ENCODE results near the gene DCTPP1. TPM values are rescaled to one million over a fixed set of nuclear protein-coding genes. Genes with fewer than 3 reads are reported as not detected.

DCTPP1 gene
- total and polyA plus RNA-seq, 2 of the 13 experiments (the other 11 are each of a cell fraction or from before 2014, with no cell fraction given), result 54.8 to 74.4 TPM

DNA sequence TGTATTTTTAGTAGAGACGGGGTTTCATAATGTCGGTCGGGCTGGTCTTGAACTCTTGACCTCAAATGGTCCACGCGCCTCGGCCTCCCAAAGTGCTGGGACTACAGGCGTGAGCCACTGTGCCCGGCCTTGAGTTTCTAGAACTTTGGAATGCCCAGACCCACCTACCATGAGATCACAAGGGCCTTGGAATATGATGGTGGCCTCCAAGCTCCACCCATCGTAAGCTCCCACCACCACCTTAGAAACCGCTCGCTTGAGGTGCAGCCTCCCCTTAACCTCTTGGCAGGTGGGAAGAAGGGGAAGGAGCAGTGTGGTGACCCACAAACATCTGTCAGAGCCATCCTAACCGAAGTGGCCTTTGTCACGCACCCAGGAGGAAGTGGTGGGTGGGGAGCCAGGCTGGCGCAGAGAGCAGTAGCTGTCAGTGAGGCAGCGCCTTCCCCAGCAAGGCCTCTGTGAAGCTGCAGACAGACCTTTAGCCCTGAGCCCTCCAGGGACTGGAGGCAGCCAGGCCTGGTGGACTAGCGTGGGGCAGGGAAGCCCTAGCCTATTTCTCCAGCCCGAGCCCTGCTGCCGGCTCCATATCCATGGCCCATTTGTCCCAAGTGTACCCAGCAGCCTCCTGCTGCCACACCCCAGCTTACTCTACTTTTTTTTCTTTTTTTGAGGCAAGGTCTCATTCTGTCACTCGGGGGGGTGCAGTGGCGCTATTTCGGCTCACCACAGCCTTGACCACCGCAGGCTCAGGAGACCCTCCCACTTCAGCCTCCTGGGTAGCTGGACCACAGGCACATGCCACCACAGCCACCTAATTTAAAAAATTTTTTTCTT lies 28.9 kb upstream of the DCTPP1 start (continued):
- TF ChIP-seq, protein P1, sequence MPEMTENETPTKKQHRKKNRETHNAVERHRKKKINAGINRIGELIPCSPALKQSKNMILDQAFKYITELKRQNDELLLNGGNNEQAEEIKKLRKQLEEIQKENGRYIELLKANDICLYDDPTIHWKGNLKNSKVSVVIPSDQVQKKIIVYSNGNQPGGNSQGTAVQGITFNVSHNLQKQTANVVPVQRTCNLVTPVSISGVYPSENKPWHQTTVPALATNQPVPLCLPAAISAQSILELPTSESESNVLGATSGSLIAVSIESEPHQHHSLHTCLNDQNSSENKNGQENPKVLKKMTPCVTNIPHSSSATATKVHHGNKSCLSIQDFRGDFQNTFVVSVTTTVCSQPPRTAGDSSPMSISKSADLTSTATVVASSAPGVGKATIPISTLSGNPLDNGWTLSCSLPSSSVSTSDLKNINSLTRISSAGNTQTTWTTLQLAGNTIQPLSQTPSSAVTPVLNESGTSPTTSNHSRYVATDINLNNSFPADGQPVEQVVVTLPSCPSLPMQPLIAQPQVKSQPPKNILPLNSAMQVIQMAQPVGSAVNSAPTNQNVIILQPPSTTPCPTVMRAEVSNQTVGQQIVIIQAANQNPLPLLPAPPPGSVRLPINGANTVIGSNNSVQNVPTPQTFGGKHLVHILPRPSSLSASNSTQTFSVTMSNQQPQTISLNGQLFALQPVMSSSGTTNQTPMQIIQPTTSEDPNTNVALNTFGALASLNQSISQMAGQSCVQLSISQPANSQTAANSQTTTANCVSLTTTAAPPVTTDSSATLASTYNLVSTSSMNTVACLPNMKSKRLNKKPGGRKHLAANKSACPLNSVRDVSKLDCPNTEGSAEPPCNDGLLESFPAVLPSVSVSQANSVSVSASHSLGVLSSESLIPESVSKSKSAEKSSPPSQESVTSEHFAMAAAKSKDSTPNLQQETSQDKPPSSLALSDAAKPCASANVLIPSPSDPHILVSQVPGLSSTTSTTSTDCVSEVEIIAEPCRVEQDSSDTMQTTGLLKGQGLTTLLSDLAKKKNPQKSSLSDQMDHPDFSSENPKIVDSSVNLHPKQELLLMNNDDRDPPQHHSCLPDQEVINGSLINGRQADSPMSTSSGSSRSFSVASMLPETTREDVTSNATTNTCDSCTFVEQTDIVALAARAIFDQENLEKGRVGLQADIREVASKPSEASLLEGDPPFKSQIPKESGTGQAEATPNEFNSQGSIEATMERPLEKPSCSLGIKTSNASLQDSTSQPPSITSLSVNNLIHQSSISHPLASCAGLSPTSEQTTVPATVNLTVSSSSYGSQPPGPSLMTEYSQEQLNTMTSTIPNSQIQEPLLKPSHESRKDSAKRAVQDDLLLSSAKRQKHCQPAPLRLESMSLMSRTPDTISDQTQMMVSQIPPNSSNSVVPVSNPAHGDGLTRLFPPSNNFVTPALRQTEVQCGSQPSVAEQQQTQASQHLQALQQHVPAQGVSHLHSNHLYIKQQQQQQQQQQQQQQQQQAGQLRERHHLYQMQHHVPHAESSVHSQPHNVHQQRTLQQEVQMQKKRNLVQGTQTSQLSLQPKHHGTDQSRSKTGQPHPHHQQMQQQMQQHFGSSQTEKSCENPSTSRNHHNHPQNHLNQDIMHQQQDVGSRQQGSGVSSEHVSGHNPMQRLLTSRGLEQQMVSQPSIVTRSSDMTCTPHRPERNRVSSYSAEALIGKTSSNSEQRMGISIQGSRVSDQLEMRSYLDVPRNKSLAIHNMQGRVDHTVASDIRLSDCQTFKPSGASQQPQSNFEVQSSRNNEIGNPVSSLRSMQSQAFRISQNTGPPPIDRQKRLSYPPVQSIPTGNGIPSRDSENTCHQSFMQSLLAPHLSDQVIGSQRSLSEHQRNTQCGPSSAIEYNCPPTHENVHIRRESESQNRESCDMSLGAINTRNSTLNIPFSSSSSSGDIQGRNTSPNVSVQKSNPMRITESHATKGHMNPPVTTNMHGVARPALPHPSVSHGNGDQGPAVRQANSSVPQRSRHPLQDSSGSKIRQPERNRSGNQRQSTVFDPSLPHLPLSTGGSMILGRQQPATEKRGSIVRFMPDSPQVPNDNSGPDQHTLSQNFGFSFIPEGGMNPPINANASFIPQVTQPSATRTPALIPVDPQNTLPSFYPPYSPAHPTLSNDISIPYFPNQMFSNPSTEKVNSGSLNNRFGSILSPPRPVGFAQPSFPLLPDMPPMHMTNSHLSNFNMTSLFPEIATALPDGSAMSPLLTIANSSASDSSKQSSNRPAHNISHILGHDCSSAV (CRISPR knock-in tag; IDR thresholded peaks at IDR 0.05; ENCODE audit: borderline replicate concordance), result no peak
- TF ChIP-seq, protein P2, sequence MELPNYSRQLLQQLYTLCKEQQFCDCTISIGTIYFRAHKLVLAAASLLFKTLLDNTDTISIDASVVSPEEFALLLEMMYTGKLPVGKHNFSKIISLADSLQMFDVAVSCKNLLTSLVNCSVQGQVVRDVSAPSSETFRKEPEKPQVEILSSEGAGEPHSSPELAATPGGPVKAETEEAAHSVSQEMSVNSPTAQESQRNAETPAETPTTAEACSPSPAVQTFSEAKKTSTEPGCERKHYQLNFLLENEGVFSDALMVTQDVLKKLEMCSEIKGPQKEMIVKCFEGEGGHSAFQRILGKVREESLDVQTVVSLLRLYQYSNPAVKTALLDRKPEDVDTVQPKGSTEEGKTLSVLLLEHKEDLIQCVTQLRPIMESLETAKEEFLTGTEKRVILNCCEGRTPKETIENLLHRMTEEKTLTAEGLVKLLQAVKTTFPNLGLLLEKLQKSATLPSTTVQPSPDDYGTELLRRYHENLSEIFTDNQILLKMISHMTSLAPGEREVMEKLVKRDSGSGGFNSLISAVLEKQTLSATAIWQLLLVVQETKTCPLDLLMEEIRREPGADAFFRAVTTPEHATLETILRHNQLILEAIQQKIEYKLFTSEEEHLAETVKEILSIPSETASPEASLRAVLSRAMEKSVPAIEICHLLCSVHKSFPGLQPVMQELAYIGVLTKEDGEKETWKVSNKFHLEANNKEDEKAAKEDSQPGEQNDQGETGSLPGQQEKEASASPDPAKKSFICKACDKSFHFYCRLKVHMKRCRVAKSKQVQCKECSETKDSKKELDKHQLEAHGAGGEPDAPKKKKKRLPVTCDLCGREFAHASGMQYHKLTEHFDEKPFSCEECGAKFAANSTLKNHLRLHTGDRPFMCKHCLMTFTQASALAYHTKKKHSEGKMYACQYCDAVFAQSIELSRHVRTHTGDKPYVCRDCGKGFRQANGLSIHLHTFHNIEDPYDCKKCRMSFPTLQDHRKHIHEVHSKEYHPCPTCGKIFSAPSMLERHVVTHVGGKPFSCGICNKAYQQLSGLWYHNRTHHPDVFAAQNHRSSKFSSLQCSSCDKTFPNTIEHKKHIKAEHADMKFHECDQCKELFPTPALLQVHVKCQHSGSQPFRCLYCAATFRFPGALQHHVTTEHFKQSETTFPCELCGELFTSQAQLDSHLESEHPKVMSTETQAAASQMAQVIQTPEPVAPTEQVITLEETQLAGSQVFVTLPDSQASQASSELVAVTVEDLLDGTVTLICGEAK (IDR thresholded peaks at IDR 0.05), result no peak
- TF ChIP-seq, protein P2 (CRISPR knock-in tag; IDR thresholded peaks at IDR 0.05), result peak; percentile 66; the same call in 1 of the 2 replicates
- peak; percentile 50; the same call in 1 of the 2 replicates for TF ChIP-seq ZNF510 (CRISPR knock-in tag; IDR thresholded peaks at IDR 0.05; ENCODE audit: low read depth)
- TF ChIP-seq, protein P3, sequence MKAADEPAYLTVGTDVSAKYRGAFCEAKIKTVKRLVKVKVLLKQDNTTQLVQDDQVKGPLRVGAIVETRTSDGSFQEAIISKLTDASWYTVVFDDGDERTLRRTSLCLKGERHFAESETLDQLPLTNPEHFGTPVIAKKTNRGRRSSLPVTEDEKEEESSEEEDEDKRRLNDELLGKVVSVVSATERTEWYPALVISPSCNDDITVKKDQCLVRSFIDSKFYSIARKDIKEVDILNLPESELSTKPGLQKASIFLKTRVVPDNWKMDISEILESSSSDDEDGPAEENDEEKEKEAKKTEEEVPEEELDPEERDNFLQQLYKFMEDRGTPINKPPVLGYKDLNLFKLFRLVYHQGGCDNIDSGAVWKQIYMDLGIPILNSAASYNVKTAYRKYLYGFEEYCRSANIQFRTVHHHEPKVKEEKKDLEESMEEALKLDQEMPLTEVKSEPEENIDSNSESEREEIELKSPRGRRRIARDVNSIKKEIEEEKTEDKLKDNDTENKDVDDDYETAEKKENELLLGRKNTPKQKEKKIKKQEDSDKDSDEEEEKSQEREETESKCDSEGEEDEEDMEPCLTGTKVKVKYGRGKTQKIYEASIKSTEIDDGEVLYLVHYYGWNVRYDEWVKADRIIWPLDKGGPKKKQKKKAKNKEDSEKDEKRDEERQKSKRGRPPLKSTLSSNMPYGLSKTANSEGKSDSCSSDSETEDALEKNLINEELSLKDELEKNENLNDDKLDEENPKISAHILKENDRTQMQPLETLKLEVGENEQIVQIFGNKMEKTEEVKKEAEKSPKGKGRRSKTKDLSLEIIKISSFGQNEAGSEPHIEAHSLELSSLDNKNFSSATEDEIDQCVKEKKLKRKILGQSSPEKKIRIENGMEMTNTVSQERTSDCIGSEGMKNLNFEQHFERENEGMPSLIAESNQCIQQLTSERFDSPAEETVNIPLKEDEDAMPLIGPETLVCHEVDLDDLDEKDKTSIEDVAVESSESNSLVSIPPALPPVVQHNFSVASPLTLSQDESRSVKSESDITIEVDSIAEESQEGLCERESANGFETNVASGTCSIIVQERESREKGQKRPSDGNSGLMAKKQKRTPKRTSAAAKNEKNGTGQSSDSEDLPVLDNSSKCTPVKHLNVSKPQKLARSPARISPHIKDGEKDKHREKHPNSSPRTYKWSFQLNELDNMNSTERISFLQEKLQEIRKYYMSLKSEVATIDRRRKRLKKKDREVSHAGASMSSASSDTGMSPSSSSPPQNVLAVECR (CRISPR knock-in tag; IDR thresholded peaks at IDR 0.05; ENCODE audit: borderline replicate concordance), result peak; percentile 81; the same call in 1 of the 2 replicates

Data from HepG2 (cell line).